Measurements from ENCODE around the gene KLF5. TPM values are rescaled to one million over a fixed set of nuclear protein-coding genes. Genes with fewer than 3 reads are reported as not detected.

KLF5 gene
- total and polyA plus RNA-seq, 10 of the 15 experiments (the other 5 are each of a cell fraction or from before 2014, with no cell fraction given) = 0.43 to 5.2 (median 1.0) TPM

DNA sequence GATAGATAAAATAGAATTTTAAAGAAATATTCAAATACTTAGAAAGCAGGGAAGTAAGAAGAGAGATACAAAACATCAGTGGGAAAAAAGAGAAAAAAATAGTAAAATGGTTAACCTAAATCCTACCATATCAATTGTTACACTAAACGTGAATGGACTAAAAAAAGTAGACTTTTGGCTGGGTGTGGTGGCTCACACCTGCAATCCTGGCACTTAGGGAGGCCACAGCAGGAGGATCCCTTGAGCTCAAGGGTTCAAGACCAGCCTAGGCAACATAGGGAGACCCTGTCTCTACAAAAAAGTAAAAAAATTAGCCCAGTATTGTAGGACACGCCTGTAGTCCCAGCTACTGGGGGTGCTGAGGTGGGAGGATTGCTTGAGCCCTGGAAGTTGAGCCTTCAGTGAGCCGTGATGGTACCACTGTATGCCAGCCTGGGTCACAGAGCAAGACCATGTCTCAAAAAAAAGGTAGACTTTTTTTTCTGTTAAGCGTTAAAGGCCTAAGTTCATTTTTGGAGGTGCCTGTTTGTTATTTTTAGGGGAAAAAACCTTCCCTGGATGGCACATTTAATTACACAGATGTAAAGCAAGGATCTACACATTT, 29.6 kb downstream of the KLF5 start:
- no peak overlapping the region for H3K9ac ChIP-seq (ENCODE audit: control insufficient read depth, insufficient read depth, low read length)
- H3K4me1 ChIP-seq (ENCODE audit: control insufficient read depth, insufficient read depth, low read length) = no peaks in the 10 kb centered on the region
- ChIA-PET CTCF (no interaction called here), RAD21 (ENCODE audit: unreplicated experiment) (no interaction called here), SMC1A (ENCODE audit: uncharacterized antibody, unreplicated experiment) (no interaction called here), POLR2A (no interaction called here)
- no peaks in the 10 kb centered on the region for H3K36me3 ChIP-seq (ENCODE audit: control insufficient read depth in 2 of 2, insufficient read depth in 2 of 2, low read length in 1 of 2)
- H3K27ac ChIP-seq (ENCODE audit: control insufficient read depth, insufficient read depth) = no peak overlapping the region
- no peak overlapping the region for H3K4me2 ChIP-seq (ENCODE audit: control insufficient read depth, insufficient read depth)
- 53% methylated on average over 4 of the region's 4 CpGs for WGBS (ENCODE audit: insufficient coverage, insufficient replicate concordance, low lambda C conversion rate, missing lambda C conversion rate)
- H4K20me1 ChIP-seq (ENCODE audit: control insufficient read depth, insufficient read depth) = no peaks in the 10 kb centered on the region
- H2AFZ ChIP-seq (ENCODE audit: control insufficient read depth, low read depth, low read length) = no peak overlapping the region
- in situ Hi-C loops (cut with MboI) (no loop called here), intact Hi-C loops (cut with micrococcal nuclease; ENCODE audit: unreplicated experiment) (no loop called here)
- no peak for DNase-seq (ENCODE audit: low read depth, low spot score)
- no peak for ATAC-seq
- no peaks in the 10 kb centered on the region; the same call in 2 of the 3 replicates for H3K9me3 ChIP-seq (replicated peaks; ENCODE audit: control insufficient read depth, insufficient read depth, low read length)
- no peak for FAIRE-seq
- no TSS peak for BruUV-seq (replicated peaks)
- H3K79me2 ChIP-seq (ENCODE audit: control insufficient read depth, insufficient read depth, low read length) = no peaks in the 10 kb centered on the region
- H3K27me3 ChIP-seq (replicated peaks in 1 of 2; ENCODE audit: control insufficient read depth in 2 of 2, insufficient read depth in 2 of 2, low read length in 1 of 2) = no peaks in the 10 kb centered on the region
- H3K4me3 ChIP-seq = no peak overlapping the region
- no peak for TF ChIP-seq ZZZ3 (IDR thresholded peaks at IDR 0.05; ENCODE audit: control insufficient read depth, insufficient read length, low read depth)
- no peak for TF ChIP-seq NFYB (IDR thresholded peaks at IDR 0.05; ENCODE audit: insufficient read depth, low read depth, low read length)
- TF ChIP-seq RELA (IDR thresholded peaks at IDR 0.05; ENCODE audit: borderline replicate concordance, partially characterized antibody) = no peak
- no peak for TF ChIP-seq POLR2AphosphoS5 (IDR thresholded peaks at IDR 0.05; ENCODE audit: low read length)
- TF ChIP-seq ZNF207 (IDR thresholded peaks at IDR 0.05; ENCODE audit: borderline replicate concordance) = no peak
- TF ChIP-seq, protein P1, sequence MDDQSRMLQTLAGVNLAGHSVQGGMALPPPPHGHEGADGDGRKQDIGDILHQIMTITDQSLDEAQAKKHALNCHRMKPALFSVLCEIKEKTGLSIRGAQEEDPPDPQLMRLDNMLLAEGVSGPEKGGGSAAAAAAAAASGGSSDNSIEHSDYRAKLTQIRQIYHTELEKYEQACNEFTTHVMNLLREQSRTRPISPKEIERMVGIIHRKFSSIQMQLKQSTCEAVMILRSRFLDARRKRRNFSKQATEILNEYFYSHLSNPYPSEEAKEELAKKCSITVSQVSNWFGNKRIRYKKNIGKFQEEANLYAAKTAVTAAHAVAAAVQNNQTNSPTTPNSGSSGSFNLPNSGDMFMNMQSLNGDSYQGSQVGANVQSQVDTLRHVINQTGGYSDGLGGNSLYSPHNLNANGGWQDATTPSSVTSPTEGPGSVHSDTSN (IDR thresholded peaks at IDR 0.05; ENCODE audit: insufficient replicate concordance, low read depth, low read length) = no peak

DNA sequence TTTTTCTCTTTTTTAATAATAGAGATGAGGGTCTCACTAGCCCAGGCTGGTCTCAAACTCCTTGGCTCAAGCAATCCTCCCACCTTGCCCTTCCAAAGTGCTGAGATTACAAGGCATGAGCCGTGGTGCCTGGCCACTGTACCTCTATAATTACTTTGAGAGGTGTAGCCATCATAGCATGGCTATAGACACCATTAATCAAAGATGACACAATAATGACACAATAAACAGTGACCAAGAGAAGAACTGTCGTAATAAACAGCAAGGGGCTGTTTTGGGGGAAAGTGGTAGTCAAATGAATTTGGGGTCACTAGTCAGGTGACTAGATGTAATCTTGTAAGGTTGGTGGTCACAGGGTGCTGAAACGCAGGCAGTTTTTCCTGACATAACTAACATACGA, 30.4 kb downstream of the KLF5 start:
- no peaks in the 10 kb centered on the region; the same call in 2 of the 3 replicates for H3K9me3 ChIP-seq (replicated peaks; ENCODE audit: control insufficient read depth, insufficient read depth, low read length)
- ChIA-PET SMC1A (ENCODE audit: uncharacterized antibody, unreplicated experiment) (no interaction called here), POLR2A (no interaction called here), CTCF (no interaction called here), RAD21 (ENCODE audit: unreplicated experiment) (no interaction called here)
- ATAC-seq = no peak
- no peaks in the 10 kb centered on the region for H3K4me1 ChIP-seq (ENCODE audit: control insufficient read depth, insufficient read depth, low read length)
- no peak overlapping the region for H2AFZ ChIP-seq (ENCODE audit: control insufficient read depth, low read depth, low read length)
- intact Hi-C loops (cut with micrococcal nuclease; ENCODE audit: unreplicated experiment) = no loop called here
- no peak for DNase-seq (ENCODE audit: low read depth, low spot score)
- TF ChIP-seq ZNF217 (IDR thresholded peaks at IDR 0.05) (no peak), SMC3 (IDR thresholded peaks at IDR 0.05; ENCODE audit: borderline replicate concordance, low read length) (no peak), IKZF1 (conservative IDR thresholded peaks at IDR 0.05) (no peak)
- 62% methylated on average over 4 of the region's 4 CpGs for WGBS (ENCODE audit: insufficient coverage, insufficient replicate concordance, low lambda C conversion rate, missing lambda C conversion rate)
- H3K27ac ChIP-seq (ENCODE audit: control insufficient read depth, insufficient read depth) = no peak overlapping the region
- H3K36me3 ChIP-seq (ENCODE audit: control insufficient read depth in 2 of 2, insufficient read depth in 2 of 2, low read length in 1 of 2) = no peaks in the 10 kb centered on the region
- H3K79me2 ChIP-seq (ENCODE audit: control insufficient read depth, insufficient read depth, low read length) = no peaks in the 10 kb centered on the region
- H4K20me1 ChIP-seq (ENCODE audit: control insufficient read depth, insufficient read depth) = no peaks in the 10 kb centered on the region
- FAIRE-seq = no peak
- H3K9ac ChIP-seq (ENCODE audit: control insufficient read depth, insufficient read depth, low read length) = no peak overlapping the region
- no peak overlapping the region for H3K4me2 ChIP-seq (ENCODE audit: control insufficient read depth, insufficient read depth)
- H3K4me3 ChIP-seq = no peak overlapping the region
- BruUV-seq (replicated peaks) = no TSS peak
- in situ Hi-C loops (cut with MboI) = no loop called here
- H3K27me3 ChIP-seq (replicated peaks in 1 of 2; ENCODE audit: control insufficient read depth in 2 of 2, insufficient read depth in 2 of 2, low read length in 1 of 2) = no peaks in the 10 kb centered on the region

All from GM12878 (cell line).